Measurements from ENCODE around the gene ETV1.

GRCh38 chr7:13920053-13920697, 69.3 kb downstream of the ETV1 start:
- TF ChIP-seq CTCF (IDR thresholded peaks at IDR 0.05) (no peak), POLR2A (IDR thresholded peaks at IDR 0.05) (no peak)
